HUES64 (cell line): ENCODE results near the gene IL1RAPL1.

Experiments
- H3K27ac ChIP-seq: 2 replicates; pipeline ENCODE4 v1.7.0; 2013; ENCODE audit warnings: low read depth, low read length, inconsistent platforms
- H3K27me3 ChIP-seq: 2 replicates; pipeline ENCODE4 v1.6.1; 2013; ENCODE audit warnings: mild to moderate bottlenecking, low read length; ENCODE audit not compliant: insufficient read depth
- H3K36me3 ChIP-seq: 2 replicates; pipeline ENCODE4 v1.6.1; 2013; ENCODE audit warnings: mild to moderate bottlenecking, low read length; ENCODE audit not compliant: insufficient read depth
- H3K4me1 ChIP-seq: 2 replicates; pipeline ENCODE4 v1.6.1; 2013; ENCODE audit warnings: mild to moderate bottlenecking, low read length, moderate library complexity; ENCODE audit not compliant: insufficient read depth
- H3K4me3 ChIP-seq: 2 replicates; pipeline ENCODE4 v1.5.1; 2013; ENCODE audit warnings: mild to moderate bottlenecking, low read length, moderate library complexity
- H3K9ac ChIP-seq: 2 replicates; pipeline ENCODE4 v1.6.1; 2013; ENCODE audit warnings: mild to moderate bottlenecking, low read depth, low read length
- H3K9me3 ChIP-seq: 2 replicates; pipeline ENCODE4 v1.6.1; 2013; ENCODE audit warnings: low read depth, low read length; ENCODE audit not compliant: insufficient read depth
- WGBS: fragments of 150-250, 120-280 bp; methylation state at CpG from one replicate; pipeline ENCODE4 v1.1.7; 2013; ENCODE audit warnings: missing lambda C conversion rate; 5-methylcytosine and 5-hydroxymethylcytosine counted together

IL1RAPL1 gene

GRCh38 chrX:28586286-28586685 is 960 bp upstream of the IL1RAPL1 start:
- H3K4me1 ChIP-seq, result peaks cover 17% of the 10 kb centered on the region
- 0% methylated on average over 4 of the region's 9 CpGs for WGBS
- peaks cover 21% of the 10 kb centered on the region for H3K27me3 ChIP-seq
- no peaks in the 10 kb centered on the region for H3K9me3 ChIP-seq
- no peak overlapping the region for H3K9ac ChIP-seq
- H3K27ac ChIP-seq, result no peak overlapping the region; the same call in 1 of the 2 replicates
- no peaks in the 10 kb centered on the region for H3K36me3 ChIP-seq
- peak overlapping the region; percentile 68 for H3K4me3 ChIP-seq

GRCh38 chrX:28589046-28589445 is 1.8 kb downstream of the IL1RAPL1 start:
- Histone ChIP-seq H3K9me3 (no peaks in the 10 kb centered on the region), H3K4me3 (peak overlapping the region; percentile 68; the same call in 1 of the 2 replicates), H3K9ac (no peak overlapping the region), H3K4me1 (peaks cover 17% of the 10 kb centered on the region), H3K27me3 (peaks cover 21% of the 10 kb centered on the region), H3K36me3 (no peaks in the 10 kb centered on the region), H3K27ac (no peak overlapping the region)
- WGBS, result 24% methylated on average over 5 of the region's 5 CpGs

GRCh38 chrX:28590396-28590795 is 3.1 kb downstream of the IL1RAPL1 start:
- no peak overlapping the region for H3K9ac ChIP-seq
- WGBS, result 47% methylated on average over 1 of the region's 2 CpGs
- peaks cover 9% of the 10 kb centered on the region for H3K4me1 ChIP-seq
- no peaks in the 10 kb centered on the region for H3K36me3 ChIP-seq
- no peaks in the 10 kb centered on the region for H3K9me3 ChIP-seq
- no peak overlapping the region for H3K27ac ChIP-seq
- no peak overlapping the region for H3K4me3 ChIP-seq
- H3K27me3 ChIP-seq, result peaks cover 21% of the 10 kb centered on the region

GRCh38 chrX:28591542-28591941 is 4.3 kb downstream of the IL1RAPL1 start:
- H3K4me1 ChIP-seq, result peaks cover 9% of the 10 kb centered on the region; the same call in 1 of the 2 replicates
- no peak overlapping the region for H3K27ac ChIP-seq
- H3K27me3 ChIP-seq, result peaks cover 21% of the 10 kb centered on the region
- H3K4me3 ChIP-seq, result no peak overlapping the region
- WGBS, result 86% methylated on average over 7 of the region's 7 CpGs
- no peak overlapping the region for H3K9ac ChIP-seq
- H3K36me3 ChIP-seq, result no peaks in the 10 kb centered on the region
- H3K9me3 ChIP-seq, result no peaks in the 10 kb centered on the region

- 74% methylated on average over 2 of the region's 3 CpGs for WGBS
- Histone ChIP-seq H3K9me3 (no peaks in the 10 kb centered on the region), H3K36me3 (no peaks in the 10 kb centered on the region), H3K4me3 (no peak overlapping the region), H3K27me3 (no peaks in the 10 kb centered on the region), H3K4me1 (peaks cover 7% of the 10 kb centered on the region; the same call in 1 of the 2 replicates), H3K9ac (no peak overlapping the region), H3K27ac (no peak overlapping the region)
These were observed 8.1 kb downstream of the IL1RAPL1 start for GRCh38 chrX:28595346-28595745.

- H3K9ac ChIP-seq, result no peak overlapping the region
- H3K4me1 ChIP-seq, result peaks cover 7% of the 10 kb centered on the region; the same call in 1 of the 2 replicates
- no peak overlapping the region for H3K27ac ChIP-seq
- H3K9me3 ChIP-seq, result no peaks in the 10 kb centered on the region
- H3K27me3 ChIP-seq, result no peaks in the 10 kb centered on the region
- WGBS, result 93% methylated on average over 4 of the region's 6 CpGs
- no peak overlapping the region for H3K4me3 ChIP-seq
- H3K36me3 ChIP-seq, result no peaks in the 10 kb centered on the region
These were observed 12.7 kb downstream of the IL1RAPL1 start for GRCh38 chrX:28599957-28600356.

- no peaks in the 10 kb centered on the region for H3K27me3 ChIP-seq
- no peak overlapping the region for H3K9ac ChIP-seq
- H3K27ac ChIP-seq, result no peak overlapping the region
- H3K4me3 ChIP-seq, result no peak overlapping the region
- H3K9me3 ChIP-seq, result no peaks in the 10 kb centered on the region
- H3K4me1 ChIP-seq, result no peaks in the 10 kb centered on the region
- no peaks in the 10 kb centered on the region for H3K36me3 ChIP-seq
- 90% methylated on average over 2 of the region's 2 CpGs for WGBS
These were observed 21.8 kb downstream of the IL1RAPL1 start for GRCh38 chrX:28609003-28609402.

GRCh38 chrX:28609917-28610613 is 22.8 kb downstream of the IL1RAPL1 start:
- no peak overlapping the region for H3K27ac ChIP-seq
- no peaks in the 10 kb centered on the region for H3K27me3 ChIP-seq
- no peak overlapping the region for H3K4me3 ChIP-seq
- H3K9me3 ChIP-seq, result no peaks in the 10 kb centered on the region
- 90% methylated on average over 4 of the region's 5 CpGs for WGBS
- H3K4me1 ChIP-seq, result no peaks in the 10 kb centered on the region
- no peaks in the 10 kb centered on the region for H3K36me3 ChIP-seq
- no peak overlapping the region for H3K9ac ChIP-seq

- Histone ChIP-seq H3K27me3 (no peaks in the 10 kb centered on the region), H3K4me1 (no peaks in the 10 kb centered on the region)
- 98% methylated on average over 3 of the region's 4 CpGs for WGBS
These were observed 23.5 kb downstream of the IL1RAPL1 start for GRCh38 chrX:28610746-28611145.

GRCh38 chrX:28613558-28613957 is 26.3 kb downstream of the IL1RAPL1 start:
- no peak overlapping the region for H3K9ac ChIP-seq
- no peaks in the 10 kb centered on the region for H3K36me3 ChIP-seq
- H3K27ac ChIP-seq, result no peak overlapping the region
- no peaks in the 10 kb centered on the region for H3K27me3 ChIP-seq
- no peak overlapping the region for H3K4me3 ChIP-seq
- H3K4me1 ChIP-seq, result no peaks in the 10 kb centered on the region
- WGBS, result 93% methylated on average over 1 of the region's 1 CpG
- H3K9me3 ChIP-seq, result no peaks in the 10 kb centered on the region

More at GRCh38 chrX:28610746-28611145, 23.5 kb downstream of the IL1RAPL1 start:
- Histone ChIP-seq H3K27ac (no peak overlapping the region), H3K36me3 (no peaks in the 10 kb centered on the region), H3K9me3 (no peaks in the 10 kb centered on the region), H3K9ac (no peak overlapping the region), H3K4me3 (no peak overlapping the region)

- 6% methylated on average over 2 of the region's 2 CpGs for WGBS
- Histone ChIP-seq H3K9ac (no peak overlapping the region), H3K36me3 (no peaks in the 10 kb centered on the region), H3K27ac (no peak overlapping the region; the same call in 1 of the 2 replicates), H3K4me3 (no peak overlapping the region), H3K27me3 (peaks cover 61% of the 10 kb centered on the region), H3K4me1 (peaks cover 23% of the 10 kb centered on the region), H3K9me3 (no peaks in the 10 kb centered on the region)
These were observed 38.0 kb downstream of the IL1RAPL1 start for GRCh38 chrX:28625223-28625622.
